Fibroblast of upper back skin (primary cell): ENCODE results near the gene GRAP2.
A peak's percentile ranks its signal among the peaks of the same experiment; 100 is the strongest.
"Not testable (repeated sequence)": the region's sequence is repeated elsewhere in the genome, so short reads cannot be mapped to it uniquely, and the experiment has no call there.

Source experiments
- DNase-seq: peaks from one replicate; pipeline ENCODE4 v3.0.0-alpha.2; 2013

The GRAP2 gene

DNA sequence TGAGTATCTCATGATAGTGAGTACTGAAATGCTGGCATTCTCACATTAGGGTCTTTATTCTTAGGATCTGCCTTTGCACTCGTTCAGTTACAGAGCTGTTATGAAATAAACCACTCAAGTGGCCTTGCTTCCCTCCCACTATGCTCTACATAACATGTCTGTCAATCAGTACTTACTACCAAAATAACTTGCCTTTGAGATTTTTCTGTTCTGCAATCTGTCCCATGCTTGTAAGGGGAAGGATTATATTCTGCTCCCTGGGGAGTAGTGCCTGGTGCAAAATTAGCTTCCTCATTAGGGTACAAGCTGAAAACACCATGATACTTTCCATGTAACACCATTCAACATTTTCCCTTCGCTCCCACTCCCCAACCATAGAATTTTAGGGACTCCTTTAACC lies 1.9 kb upstream of the GRAP2 start:
- DNase-seq = no peak

- DNase-seq = no peak
Measured at GRCh38 chr22:39901565-39902146, 772 bp downstream of the GRAP2 start.

DNA sequence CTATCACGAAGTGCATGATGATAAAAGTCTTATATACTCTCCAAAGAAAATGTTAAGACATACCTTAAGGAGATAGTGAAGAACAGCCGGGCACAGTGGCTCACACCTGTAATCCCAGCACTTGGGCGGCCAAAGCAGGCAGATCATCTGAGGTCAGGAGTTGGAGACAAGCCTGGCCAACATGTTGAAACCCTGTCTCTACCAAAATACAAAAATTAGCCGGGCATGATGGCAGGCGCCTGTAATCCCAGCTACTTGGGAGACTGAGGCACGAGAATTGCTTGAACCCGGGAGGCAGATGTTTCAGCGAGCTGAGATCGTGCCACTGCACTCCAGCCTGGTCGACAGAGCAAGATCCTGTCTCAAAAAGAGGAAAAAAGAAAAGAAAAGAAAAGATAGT lies 3.1 kb downstream of the GRAP2 start:
- DNase-seq = not testable (repeated sequence)

DNA sequence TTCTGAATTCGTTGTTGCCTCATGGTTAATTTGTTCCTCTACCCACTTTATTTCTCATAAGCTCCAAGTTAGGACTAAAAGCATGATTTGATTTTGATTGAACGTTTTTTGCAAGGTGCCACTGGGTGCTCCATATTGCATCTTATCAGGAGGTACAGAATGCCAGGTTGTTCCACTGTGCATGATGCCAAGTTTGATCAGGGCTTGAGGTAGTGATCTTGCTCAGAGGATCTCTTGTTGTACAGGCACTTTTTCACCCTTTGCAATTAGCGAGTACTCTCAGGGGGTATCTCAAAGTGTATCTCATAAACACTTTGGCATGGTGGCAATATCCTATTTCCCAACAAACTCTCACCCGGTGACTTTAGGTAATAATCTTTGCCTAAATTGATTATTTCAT lies 4.0 kb downstream of the GRAP2 start:
- DNase-seq = no peak

DNA sequence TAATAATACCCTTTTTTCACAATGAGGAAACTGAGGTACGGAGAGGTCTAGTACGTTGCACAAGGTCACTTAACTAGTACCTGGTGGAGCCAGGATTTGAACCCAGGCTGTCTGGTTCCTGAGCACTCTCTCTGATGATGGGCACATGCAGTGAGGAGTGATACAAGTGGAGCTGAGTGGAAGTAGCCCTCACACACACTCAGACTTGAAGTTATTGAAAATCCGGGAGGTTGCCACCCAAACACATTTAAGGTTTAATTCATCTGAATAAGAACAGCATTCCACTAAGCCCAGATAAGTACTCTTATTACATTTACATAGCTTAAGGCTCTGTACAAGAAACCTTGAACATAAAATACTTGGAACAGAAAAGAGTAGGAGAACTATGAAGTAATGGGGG lies 4.8 kb downstream of the GRAP2 start:
- no peak for DNase-seq

DNA sequence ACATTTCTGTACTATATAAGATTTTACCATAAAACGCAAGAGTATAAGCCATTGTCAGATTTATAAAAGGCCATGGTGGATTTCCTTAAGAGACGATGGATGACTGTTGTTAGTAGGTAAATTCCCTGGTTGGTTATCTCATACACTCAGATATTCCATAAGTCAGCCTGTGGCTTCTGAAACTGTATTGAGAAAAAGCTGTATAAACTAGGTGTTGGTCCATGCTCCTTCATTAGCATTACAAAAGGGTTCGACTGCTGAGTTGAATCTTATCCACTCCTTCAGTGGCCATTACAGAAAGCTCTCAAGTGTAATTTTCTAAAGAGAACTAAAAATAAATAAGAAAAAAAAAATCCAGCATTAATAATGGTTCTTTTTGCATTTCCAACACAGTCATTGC lies 5.3 kb downstream of the GRAP2 start:
- DNase-seq = no peak

GRCh38 chr22:39907047-39907446 lies 6.2 kb downstream of the GRAP2 start:
- no peak for DNase-seq

DNA sequence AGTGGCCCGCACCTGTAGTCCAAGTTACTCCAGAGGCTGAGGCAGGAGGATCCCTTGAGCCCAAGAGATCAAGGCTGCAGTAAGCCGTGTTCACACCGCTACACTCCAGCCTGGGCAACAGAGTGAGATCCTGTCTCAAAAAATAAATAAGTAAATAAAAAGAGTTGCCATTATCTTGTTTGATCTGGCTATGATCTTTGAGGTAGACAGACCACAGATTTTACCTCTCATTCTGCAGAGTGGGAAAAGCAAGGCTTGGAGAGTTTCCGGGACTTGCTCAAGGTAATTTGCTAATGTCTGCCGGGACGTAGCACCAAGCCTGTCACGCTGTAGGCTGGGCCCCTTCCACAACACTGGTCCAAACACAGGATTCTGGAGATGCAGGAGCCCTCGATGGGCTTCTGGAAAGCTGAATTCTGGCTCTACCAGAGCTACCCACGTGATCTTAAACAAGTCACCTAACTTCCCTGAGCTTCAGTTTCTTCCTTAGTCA lies 6.8 kb downstream of the GRAP2 start:
- DNase-seq = no peak

- no peak for DNase-seq
Measured at GRCh38 chr22:39908136-39908535, 7.3 kb downstream of the GRAP2 start.

GRCh38 chr22:39908737-39909136 lies 7.9 kb downstream of the GRAP2 start:
- DNase-seq = no peak

GRCh38 chr22:39910876-39911613 lies 10.2 kb downstream of the GRAP2 start:
- DNase-seq = no peak

DNA sequence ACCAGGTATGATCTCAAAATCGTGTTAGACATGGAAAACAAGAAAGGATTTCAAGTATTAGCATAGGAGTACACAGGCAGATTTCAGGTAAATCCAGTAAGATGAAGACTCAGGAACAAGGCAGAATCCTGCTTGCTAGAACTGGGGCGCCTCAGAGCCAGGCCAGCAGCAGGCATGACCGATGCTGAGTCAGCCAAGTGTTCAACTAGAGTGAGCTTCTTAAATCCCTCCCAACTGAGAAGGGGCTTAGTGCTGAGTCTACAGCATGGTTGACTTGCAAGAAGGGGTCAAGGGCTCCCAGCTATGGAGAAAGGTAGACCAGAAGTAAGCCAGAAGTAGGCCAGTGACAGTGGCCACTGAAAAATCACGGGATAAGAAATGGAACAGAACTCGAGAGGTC lies 12.4 kb downstream of the GRAP2 start:
- no peak for DNase-seq

DNA sequence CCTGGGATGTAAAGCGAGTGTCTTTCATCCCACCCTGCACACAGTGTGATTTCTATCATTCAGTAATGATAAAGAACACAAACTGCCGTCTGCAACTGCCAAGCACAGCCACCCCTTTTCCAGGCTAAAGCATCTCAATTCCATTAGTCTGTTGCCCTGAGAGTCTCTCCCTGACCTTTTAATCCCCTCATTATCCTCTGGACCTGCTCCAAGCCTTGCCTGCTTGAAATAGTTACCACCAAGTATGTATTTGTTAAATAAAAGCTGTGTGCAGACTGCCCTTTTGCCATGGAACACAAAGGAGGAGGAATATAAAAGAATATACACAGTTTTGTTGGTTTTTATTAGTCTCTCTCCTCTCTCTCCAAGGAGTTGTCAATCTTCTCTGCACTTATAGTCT lies 13.0 kb downstream of the GRAP2 start:
- DNase-seq = no peak

GRCh38 chr22:39914584-39914983 lies 13.7 kb downstream of the GRAP2 start:
- no peak for DNase-seq

DNA sequence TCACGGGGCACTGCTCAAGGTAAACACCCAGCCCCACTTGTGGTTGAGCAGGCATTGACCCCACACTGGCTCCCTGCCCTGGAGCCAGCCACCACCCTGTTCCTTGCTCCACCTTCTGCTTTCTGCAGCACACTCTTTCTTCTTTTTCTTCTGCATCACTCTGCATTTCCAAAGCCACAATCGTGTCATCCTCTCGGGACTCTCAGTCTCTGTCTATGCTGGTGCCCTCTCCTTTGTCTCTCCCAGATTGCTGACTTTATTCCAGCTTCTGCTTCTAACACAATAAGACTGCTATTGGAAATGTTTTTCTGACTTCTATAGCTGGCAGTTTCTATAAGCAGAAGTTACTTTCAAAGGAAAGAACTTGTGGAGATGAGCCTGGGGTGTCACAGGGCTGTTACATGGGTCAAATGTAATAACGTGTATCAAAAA lies 14.4 kb downstream of the GRAP2 start:
- no peak for DNase-seq

- DNase-seq = no peak
Measured at GRCh38 chr22:39916496-39916895, 15.6 kb downstream of the GRAP2 start.

- no peak for DNase-seq
Measured at GRCh38 chr22:39917197-39917643, 16.3 kb downstream of the GRAP2 start.

DNA sequence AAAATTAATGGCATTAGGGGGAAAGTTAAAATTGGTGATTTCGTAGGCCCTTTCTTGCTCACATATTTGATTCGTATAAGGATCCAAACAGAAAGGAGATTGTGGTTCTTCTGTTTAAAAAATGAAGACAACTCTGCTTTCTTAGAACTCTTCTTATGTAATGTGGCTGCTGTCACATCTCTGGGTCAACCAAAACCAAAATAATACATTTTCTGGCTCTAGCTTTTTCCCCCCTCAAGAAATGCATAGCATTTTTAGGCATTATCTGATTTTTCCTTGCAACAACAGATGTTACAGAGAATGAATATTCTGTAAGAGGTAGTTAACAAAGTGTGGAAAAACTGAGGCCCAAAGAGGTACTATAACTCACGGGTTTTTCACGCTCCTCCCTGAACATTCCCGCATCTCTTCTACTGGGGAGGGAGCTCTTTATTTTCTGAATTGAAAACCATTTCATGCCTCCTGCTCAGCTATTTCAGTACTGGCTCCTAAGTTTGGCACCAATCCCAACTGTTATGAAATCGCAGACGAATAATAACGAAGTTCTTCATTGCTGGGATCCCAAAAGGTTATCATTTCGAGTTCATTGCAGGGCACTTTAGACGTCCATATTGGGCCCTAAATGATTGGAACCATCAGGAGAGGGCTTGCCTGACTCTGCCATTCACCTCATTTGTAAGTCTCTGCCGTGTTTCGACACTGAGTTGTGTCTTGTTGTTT lies 17.1 kb downstream of the GRAP2 start:
- peak; percentile 12 for DNase-seq

- no peak for DNase-seq
Measured at GRCh38 chr22:39920134-39920743, 19.4 kb downstream of the GRAP2 start.

DNA sequence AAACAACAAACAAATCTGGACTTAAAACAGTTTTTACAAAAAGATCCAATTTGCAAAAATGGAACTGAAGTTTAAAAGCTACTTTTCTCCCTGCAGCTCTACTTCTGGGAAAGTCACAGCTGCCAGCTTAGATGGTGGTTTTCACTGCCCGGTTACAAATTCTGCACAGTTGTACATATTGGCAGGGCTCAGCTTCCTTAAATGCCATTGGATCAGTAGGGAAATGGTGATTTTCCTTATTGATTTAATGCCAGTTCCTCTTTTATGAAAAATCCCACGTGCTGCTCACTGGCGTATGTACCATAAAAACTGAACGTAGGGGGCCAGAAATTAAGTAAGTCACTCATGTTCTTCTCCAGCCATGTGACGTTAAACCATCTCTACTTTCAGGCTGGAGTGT lies 22.8 kb downstream of the GRAP2 start:
- no peak for DNase-seq

DNA sequence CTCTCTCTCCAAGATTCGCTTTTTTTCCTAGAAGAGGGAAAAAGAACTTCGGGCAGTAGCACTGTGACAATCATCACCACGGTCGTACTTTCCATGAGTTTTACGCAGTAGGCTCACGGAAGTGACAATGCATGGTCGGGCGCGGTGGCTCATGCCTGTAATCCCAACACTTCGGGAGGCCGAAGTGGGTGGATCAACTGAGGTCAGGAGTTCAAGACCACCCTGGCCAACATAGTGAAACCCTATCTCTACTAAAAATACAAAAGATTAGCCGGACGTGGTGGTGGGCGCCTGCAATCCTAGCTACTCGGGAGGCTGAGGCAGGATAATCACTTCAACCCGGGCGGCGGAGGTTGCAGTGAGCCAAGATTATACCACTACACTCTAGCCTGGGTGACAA lies 23.4 kb downstream of the GRAP2 start:
- no peak for DNase-seq

DNA sequence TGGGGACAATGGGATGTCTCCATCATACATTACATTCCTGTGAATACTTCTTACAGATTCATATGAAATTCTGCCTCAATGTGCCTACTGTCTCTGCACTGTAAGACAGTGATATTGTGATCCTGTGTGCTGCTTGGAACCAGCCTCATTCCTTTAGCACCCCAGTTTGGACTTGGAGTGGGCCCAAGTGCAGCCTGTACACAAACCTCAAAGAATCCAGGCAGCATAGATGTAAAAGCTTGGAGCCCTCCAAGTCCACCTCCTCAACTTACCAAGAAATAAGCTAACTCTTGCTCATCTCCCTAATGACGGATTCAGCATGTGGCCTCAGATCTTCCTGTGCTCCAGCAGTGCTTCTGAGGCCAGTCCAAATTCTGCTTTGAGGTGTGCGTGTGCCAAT lies 24.4 kb downstream of the GRAP2 start:
- no peak for DNase-seq

- DNase-seq = no peak
Measured at GRCh38 chr22:39925909-39926679, 25.2 kb downstream of the GRAP2 start.
